ENCODE results near the gene ROR1.

DNA sequence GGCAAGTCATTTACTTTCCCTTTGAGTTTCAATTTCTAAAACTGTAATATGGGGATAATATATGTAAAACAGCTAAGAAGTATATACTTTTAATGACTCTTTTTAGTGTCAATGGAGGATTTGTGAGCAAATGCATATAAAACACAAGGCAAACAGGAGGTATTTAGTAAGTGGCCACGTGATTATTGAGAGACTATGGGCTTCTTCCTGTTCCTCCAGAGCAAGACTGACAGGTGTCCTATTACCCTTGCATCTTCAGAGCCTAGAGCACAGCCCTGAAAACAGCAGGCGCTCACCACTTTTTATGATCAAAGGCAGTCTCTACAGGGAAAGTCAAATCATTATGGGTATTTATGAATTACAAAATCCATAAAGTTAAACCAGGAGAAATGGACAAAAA is 941 bp upstream of the ROR1 start:
- no peak for TF ChIP-seq TAF1 (IDR thresholded peaks at IDR 0.05; ENCODE audit: borderline replicate concordance, low read depth, low read length)
- no peak for TF ChIP-seq YBX1 (IDR thresholded peaks at IDR 0.05)
- no peak for TF ChIP-seq SIX5 (IDR thresholded peaks at IDR 0.05; ENCODE audit: low read depth, low read length, severe bottlenecking)
- no peak for TF ChIP-seq CTCF (IDR thresholded peaks at IDR 0.05 in 2 of 3, conservative IDR thresholded peaks at IDR 0.05 in 1 of 3; ENCODE audit: control insufficient read depth in 2 of 3, extremely low read depth in 1 of 3, insufficient read depth in 1 of 3, low read depth in 3 of 3, low read length in 3 of 3)
- no peak for TF ChIP-seq JUND (IDR thresholded peaks at IDR 0.05; ENCODE audit: low read depth, low read length)
- TF ChIP-seq MAX (IDR thresholded peaks at IDR 0.05; ENCODE audit: low read depth, low read length), result no peak
- TF ChIP-seq, protein P1, sequence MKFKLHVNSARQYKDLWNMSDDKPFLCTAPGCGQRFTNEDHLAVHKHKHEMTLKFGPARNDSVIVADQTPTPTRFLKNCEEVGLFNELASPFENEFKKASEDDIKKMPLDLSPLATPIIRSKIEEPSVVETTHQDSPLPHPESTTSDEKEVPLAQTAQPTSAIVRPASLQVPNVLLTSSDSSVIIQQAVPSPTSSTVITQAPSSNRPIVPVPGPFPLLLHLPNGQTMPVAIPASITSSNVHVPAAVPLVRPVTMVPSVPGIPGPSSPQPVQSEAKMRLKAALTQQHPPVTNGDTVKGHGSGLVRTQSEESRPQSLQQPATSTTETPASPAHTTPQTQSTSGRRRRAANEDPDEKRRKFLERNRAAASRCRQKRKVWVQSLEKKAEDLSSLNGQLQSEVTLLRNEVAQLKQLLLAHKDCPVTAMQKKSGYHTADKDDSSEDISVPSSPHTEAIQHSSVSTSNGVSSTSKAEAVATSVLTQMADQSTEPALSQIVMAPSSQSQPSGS (IDR thresholded peaks at IDR 0.05; ENCODE audit: low read length), result no peak
- TF ChIP-seq, protein P2, sequence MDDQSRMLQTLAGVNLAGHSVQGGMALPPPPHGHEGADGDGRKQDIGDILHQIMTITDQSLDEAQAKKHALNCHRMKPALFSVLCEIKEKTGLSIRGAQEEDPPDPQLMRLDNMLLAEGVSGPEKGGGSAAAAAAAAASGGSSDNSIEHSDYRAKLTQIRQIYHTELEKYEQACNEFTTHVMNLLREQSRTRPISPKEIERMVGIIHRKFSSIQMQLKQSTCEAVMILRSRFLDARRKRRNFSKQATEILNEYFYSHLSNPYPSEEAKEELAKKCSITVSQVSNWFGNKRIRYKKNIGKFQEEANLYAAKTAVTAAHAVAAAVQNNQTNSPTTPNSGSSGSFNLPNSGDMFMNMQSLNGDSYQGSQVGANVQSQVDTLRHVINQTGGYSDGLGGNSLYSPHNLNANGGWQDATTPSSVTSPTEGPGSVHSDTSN (IDR thresholded peaks at IDR 0.05; ENCODE audit: insufficient replicate concordance, low read depth, low read length), result no peak
- TF ChIP-seq RFX5 (IDR thresholded peaks at IDR 0.05; ENCODE audit: low read depth, low read length), result no peak
- TF ChIP-seq, protein P3, sequence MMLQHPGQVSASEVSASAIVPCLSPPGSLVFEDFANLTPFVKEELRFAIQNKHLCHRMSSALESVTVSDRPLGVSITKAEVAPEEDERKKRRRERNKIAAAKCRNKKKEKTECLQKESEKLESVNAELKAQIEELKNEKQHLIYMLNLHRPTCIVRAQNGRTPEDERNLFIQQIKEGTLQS (IDR thresholded peaks at IDR 0.05; ENCODE audit: borderline replicate concordance, extremely low read depth, low read depth, low read length), result no peak
- TF ChIP-seq CBFB (IDR thresholded peaks at IDR 0.05; ENCODE audit: low read depth), result no peak
- TF ChIP-seq ESRRA (IDR thresholded peaks at IDR 0.05; ENCODE audit: low read length), result no peak
